ENCODE data around the gene RHAG.

RHAG gene

GRCh38 chr6:49565261-49565660 lies 71.4 kb downstream of the RHAG start:
- no peak for DNase-seq (ENCODE audit: low read depth in 1 of 2, low spot score in 1 of 2)

GRCh38 chr6:49564552-49564951 lies 72.1 kb downstream of the RHAG start:
- no peak for DNase-seq (ENCODE audit: low read depth in 1 of 2, low spot score in 1 of 2)

- DNase-seq (ENCODE audit: low read depth in 1 of 2, low spot score in 1 of 2): no peak
Observed at GRCh38 chr6:49563006-49563886, 73.4 kb downstream of the RHAG start.

- no peak for DNase-seq (ENCODE audit: low read depth in 1 of 2, low spot score in 1 of 2)
Observed at GRCh38 chr6:49558238-49558637, 78.4 kb downstream of the RHAG start.

- DNase-seq (ENCODE audit: low read depth in 1 of 2, low spot score in 1 of 2): no peak
Observed at GRCh38 chr6:49557177-49557576, 79.5 kb downstream of the RHAG start.

GRCh38 chr6:49556429-49556837 lies 80.2 kb downstream of the RHAG start:
- no peak for DNase-seq (ENCODE audit: low read depth in 1 of 2, low spot score in 1 of 2)

GRCh38 chr6:49555951-49556350 lies 80.7 kb downstream of the RHAG start:
- no peak for DNase-seq (ENCODE audit: low read depth in 1 of 2, low spot score in 1 of 2)

Data from stimulated activated CD4-positive, alpha-beta T cell treated with anti-CD3 and anti-CD28 coated beads, Interleukin-15, amount 100 ng/mL, for 1 hour (primary cell).